EH (cell line): ENCODE results near the gene CDH12.

Experiments
- DNase-seq: peaks from one replicate; pipeline ENCODE4 v3.0.0-alpha.2; 2015; ENCODE audit warnings: low read depth

CDH12 gene

DNA sequence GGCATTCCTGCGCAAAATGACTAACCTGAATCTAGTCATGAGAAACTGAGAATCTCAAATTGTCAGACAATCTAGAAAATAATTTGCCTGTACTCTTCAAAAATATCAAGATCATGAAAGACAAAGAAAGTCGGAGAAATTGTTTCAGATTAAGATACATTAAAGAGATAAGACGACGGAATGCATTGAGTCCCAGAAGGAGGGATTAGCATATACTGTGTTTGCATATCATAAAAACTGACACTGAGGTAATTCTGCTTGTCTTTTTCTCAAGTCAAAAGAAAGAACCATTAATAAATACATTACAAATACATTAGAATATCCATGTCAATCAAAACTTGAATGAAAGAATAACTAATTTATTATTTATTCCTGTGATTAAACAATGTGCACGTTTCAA is 88.4 kb downstream of the CDH12 start:
- no peak for DNase-seq

DNA sequence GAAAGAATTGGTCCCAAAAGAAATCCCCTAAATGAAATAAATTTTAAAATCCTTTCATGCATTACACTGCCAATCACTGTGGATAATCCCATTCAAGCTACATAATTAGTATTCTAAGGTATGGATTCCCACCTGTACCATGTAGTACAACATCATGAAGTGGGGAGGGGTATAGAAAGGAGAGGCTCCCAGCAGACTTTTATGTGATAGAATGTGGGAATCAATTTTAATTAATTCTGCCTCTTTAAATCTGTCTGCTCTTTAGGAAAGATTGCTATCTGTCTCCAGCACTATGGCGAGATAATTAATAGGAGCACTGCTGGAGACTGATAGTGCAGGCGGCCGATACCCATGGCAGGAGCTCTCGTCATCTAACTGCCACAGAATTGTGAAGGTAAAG is 95.4 kb downstream of the CDH12 start:
- no peak for DNase-seq

GRCh38 chr5:22754155-22754554 is 99.0 kb downstream of the CDH12 start:
- DNase-seq = no peak

DNA sequence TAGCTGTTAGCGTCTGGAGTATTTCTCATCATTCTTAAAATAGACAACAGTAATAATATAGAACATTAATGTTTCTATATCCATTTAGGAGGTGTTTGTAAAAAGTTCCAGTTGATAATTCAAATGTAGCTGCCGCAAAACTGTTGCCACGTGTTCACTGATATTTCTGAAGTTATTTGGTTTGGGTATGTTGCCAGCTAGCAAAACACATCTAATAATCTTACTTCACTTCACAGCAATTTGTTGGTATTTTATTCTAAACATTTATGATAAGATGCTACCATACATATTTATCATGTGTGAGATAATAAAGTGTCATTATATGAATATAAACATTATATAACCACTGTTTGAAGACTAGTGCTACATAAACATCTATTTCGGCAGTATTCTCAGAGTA is 101.6 kb downstream of the CDH12 start:
- DNase-seq = no peak

GRCh38 chr5:22736443-22737003 is 116.6 kb downstream of the CDH12 start:
- DNase-seq = no peak

- DNase-seq = no peak
These were observed 118.2 kb downstream of the CDH12 start for GRCh38 chr5:22734907-22735306.

GRCh38 chr5:22728610-22729009 is 124.5 kb downstream of the CDH12 start:
- DNase-seq = no peak

GRCh38 chr5:22722491-22722890 is 130.7 kb downstream of the CDH12 start:
- no peak for DNase-seq

- DNase-seq = no peak
These were observed 131.1 kb downstream of the CDH12 start for GRCh38 chr5:22722056-22722455.

DNA sequence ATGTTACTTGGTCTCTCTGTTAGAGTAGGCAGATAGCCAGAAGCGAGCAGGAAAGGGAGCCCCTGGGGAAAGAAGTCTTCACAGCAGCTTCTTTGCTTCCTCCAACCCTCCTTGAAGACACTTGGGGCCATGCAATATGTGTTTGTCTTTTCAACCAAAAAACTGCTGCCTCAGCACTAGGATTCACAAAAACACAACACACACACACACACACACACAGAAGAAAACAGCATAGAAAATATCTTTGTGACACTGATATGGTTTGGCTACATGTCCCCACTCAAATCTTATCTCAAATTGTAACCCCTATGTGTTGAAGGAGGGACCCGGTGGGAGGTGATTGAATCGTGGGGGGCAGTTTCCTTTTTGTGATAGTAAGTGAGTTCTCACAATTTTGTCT is 133.3 kb downstream of the CDH12 start:
- DNase-seq = no peak

GRCh38 chr5:22710660-22711059 is 142.5 kb downstream of the CDH12 start:
- no peak for DNase-seq

GRCh38 chr5:22709743-22710142 is 143.4 kb downstream of the CDH12 start:
- no peak for DNase-seq

DNA sequence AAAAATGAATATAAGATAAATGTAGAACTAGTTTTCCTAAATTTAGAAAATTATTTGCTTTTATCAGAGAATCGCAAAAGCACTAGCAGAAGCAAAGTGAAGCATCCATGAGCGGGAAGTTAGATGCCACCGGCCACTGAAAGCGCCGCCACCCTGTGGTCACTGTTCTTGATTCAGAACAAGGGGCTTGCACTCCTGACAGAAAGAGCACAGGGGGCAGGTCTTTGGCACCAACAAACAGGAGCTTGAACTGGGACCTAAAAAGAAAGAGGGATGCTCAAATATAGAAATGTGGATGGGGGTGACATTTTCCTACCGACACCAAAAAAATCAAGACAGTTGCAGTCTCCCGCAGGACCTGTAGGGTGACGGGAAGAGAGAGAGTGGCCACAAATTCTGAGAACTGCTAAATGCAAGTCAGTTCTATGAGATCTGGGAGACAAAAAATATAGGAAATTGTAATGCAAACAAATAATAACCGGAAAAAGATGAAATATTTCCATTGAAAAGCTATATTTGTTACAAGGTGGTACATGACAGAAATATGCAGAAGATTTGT is 144.3 kb downstream of the CDH12 start:
- DNase-seq = no peak

- no peak for DNase-seq
These were observed 146.2 kb downstream of the CDH12 start for GRCh38 chr5:22706901-22707300.

DNA sequence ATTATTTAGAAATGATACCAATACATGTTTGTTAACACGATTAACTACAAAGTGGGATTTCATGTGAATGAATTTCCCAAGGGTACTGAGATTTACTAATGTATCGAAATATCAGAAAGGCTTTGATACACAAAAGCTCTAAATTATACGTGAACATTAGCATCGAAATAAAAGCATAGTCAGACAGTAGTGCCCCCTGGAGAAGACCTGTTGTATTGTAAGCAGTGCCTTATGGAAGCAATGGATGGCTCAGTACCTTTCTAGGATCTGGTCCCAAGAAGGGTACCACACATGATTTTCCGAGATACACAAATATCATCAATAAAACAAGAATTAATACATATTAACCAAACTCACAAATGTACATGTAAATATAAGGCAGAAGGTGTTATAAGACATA is 153.8 kb downstream of the CDH12 start:
- no peak for DNase-seq

- no peak for DNase-seq
These were observed 160.0 kb downstream of the CDH12 start for GRCh38 chr5:22693121-22693520.

DNA sequence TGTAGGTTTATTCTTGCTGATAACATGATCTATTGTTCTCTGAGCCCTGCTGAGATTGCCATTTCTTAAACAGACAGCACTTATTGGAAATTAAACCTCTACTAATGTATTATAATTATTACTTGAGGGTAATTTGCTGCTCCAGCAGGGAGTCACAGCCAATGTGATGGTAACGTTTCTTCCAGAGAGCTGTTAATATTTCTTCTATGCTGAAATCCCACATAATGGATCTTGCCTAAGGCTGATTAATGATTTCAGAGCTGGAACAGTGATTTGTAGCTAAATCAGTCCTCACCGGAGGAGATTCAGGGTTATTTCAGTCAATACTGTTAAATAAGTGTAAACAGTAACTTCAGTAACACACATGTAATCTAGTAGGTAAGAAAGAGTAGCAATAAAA is 170.1 kb downstream of the CDH12 start:
- DNase-seq = no peak

- no peak for DNase-seq
These were observed 174.3 kb downstream of the CDH12 start for GRCh38 chr5:22678886-22679285.

- no peak for DNase-seq
These were observed 180.0 kb downstream of the CDH12 start for GRCh38 chr5:22673131-22673530.

DNA sequence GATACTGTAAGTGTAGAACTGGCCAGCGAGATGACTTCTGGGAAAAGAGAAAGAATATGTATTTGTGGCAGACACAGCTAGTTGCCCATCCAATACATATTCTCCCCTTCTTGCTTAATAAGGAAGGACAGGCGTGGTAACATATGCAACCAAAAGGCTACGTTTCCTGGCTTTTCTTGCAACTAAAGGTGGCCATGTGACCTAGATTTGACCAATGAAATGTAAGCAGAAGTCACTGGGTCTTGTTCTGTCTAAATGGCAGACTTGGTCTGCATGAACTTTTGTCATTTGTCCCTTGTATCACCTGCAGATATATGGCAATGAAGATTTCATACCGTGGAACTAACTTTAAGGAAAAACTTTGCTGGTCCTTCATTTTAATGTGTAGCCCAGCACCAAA is 183.8 kb downstream of the CDH12 start:
- DNase-seq = no peak

DNA sequence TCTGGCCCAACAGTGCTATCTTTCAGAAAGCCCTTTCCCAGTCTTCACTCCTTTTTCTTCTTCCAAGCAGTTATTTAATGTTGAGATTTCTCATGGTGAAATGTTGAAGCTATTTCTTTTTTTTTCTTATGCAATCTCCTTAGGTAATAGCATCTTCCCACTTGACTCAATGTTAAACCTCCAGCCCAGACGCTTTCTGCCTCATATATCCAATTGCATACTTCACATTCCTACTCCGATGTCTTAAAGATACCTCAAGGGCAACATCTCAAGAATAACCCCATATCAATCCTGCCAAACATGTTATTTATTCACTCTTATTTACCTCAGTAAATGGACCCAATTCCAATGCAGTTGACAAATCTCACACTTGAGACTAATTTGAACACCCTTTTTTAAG is 187.3 kb downstream of the CDH12 start:
- no peak for DNase-seq

- DNase-seq = no peak
These were observed 190.0 kb downstream of the CDH12 start for GRCh38 chr5:22663134-22663533.

GRCh38 chr5:22662391-22662790 is 190.8 kb downstream of the CDH12 start:
- DNase-seq = no peak

DNA sequence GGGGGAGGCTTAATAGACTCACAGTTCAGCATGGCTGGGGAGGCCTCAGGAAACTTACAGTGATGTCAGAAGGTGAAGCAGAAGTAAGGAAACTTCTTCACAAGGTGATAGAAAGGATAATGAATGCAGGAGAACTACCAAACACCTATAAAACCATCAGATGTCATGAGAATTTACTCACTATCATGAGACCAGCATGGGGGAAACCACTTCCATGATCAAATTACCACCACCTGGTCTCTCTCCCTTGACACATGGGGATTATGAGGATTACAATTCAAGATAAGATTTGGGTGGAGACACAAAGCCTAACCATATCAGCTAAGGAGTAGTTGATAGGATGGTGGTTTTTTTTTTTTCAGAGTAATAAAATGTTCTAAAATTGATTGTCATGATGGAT is 201.8 kb downstream of the CDH12 start:
- DNase-seq = no peak

GRCh38 chr5:22650511-22650910 is 202.6 kb downstream of the CDH12 start:
- no peak for DNase-seq
